Ascending aorta (tissue), 2 donors: Measurements from ENCODE around the gene SLC15A3. TPM values are rescaled to one million over a fixed set of nuclear protein-coding genes. Genes with fewer than 3 reads are reported as not detected.

Experiments used
- DNase-seq, 2 donors: peaks; one replicate each; pipeline ENCODE4 v3.0.0-alpha.2; 2019; ENCODE audit warnings: low spot score in 2 of 2
- H3K27ac ChIP-seq, 2 donors: fragments of 200-600 bp; sonication (generic); one replicate each; pipeline ENCODE4 v1.5.1; 2016 to 2017; ENCODE audit warnings: mild to moderate bottlenecking in 1 of 2
- H3K27me3 ChIP-seq: fragments of 200-600 bp; sonication (generic); one replicate; pipeline ENCODE4 v1.5.1; 2017
- H3K36me3 ChIP-seq, 2 donors: fragments of 200-600 bp; sonication (generic); one replicate each; pipeline ENCODE4 v1.5.1; 2016
- H3K4me1 ChIP-seq, 2 donors: fragments of 200-600 bp; sonication (generic); one replicate each; pipeline ENCODE4 v1.5.1; 2016 to 2017; ENCODE audit warnings: mild to moderate bottlenecking in 1 of 2
- H3K4me3 ChIP-seq, 2 donors: fragments of 200-600 bp; sonication (generic); one replicate each; pipeline ENCODE4 v1.5.1; 2016 to 2017; ENCODE audit warnings: mild to moderate bottlenecking in 1 of 2
- H3K9me3 ChIP-seq, 2 donors: fragments of 200-600 bp; sonication (generic); one replicate each; pipeline ENCODE4 v1.5.1; 2016
- CTCF ChIP-seq, 3 experiments: fragments of 200-600 bp in 2 of 3; fragments of 450-650 bp in 1 of 3; sonication (generic) in 2 of 3; IDR thresholded peaks; one replicate each; pipeline ENCODE4 v1.5.1; 2016 to 2019; ENCODE audit warnings: antibody characterized with exemption in 3 of 3, mild to moderate bottlenecking in 1 of 3, moderate library complexity in 1 of 3
- intact Hi-C: fragments of 100-400 bp; cut with DNase I; formaldehyde crosslinking; loops from one replicate; pipeline ENCODE4 v1.15.1; 2023
- total RNA-seq: library from RNA; depleted of rRNA; stranded (reverse); fragments of >200 nt; gene quantifications from one replicate; pipeline ENCODE4 v1.1.0, GENCODE V29; 2016

Gene SLC15A3
- total RNA-seq, 1 donor from 2014 or later: 27.1 TPM

- Histone ChIP-seq H3K4me1 (peaks cover 8 to 23% of the 10 kb centered on the region in 2 donors), H3K9me3 (no peaks in the 10 kb centered on the region), H3K4me3 (no peak overlapping the region), H3K27me3 (no peaks in the 10 kb centered on the region), H3K36me3 (peaks cover 33 to 40% of the 10 kb centered on the region in 2 donors), H3K27ac (no peak overlapping the region)
- intact Hi-C loops: no loop called here
- TF ChIP-seq CTCF (IDR thresholded peaks at IDR 0.05): no peak
- no peak for DNase-seq
Measured at GRCh38 chr11:60921259-60921658, 30.7 kb downstream of the SLC15A3 start.

- Histone ChIP-seq H3K4me3 (no peak overlapping the region), H3K9me3 (no peaks in the 10 kb centered on the region), H3K4me1 (peaks cover 6 to 30% of the 10 kb centered on the region in 2 donors), H3K36me3 (peaks cover 33 to 40% of the 10 kb centered on the region in 2 donors), H3K27ac (no peak overlapping the region), H3K27me3 (no peaks in the 10 kb centered on the region)
- intact Hi-C loops: loop anchor here (5.0 kb wide), 2 partner anchors 32 to 207 kb away; partner anchors contain the start of gene SLC15A3
- no peak for TF ChIP-seq CTCF (IDR thresholded peaks at IDR 0.05)
- no peak for DNase-seq
Measured at GRCh38 chr11:60919956-60920355, 32.0 kb downstream of the SLC15A3 start.

- Histone ChIP-seq H3K4me3 (no peak overlapping the region), H3K36me3 (peaks cover 33 to 40% of the 10 kb centered on the region in 2 donors), H3K4me1 (peaks cover 0 to 24% of the 10 kb centered on the region in 2 donors), H3K27me3 (no peaks in the 10 kb centered on the region), H3K27ac (no peak overlapping the region), H3K9me3 (no peaks in the 10 kb centered on the region)
- TF ChIP-seq CTCF (IDR thresholded peaks at IDR 0.05): no peak
- intact Hi-C loops: loop anchor here (5.0 kb wide), 2 partner anchors 33 to 208 kb away; partner anchors contain the start of gene SLC15A3
- no peak for DNase-seq
Measured at GRCh38 chr11:60919320-60919719, 32.7 kb downstream of the SLC15A3 start.

- Histone ChIP-seq H3K4me1 (peaks cover 0 to 22% of the 10 kb centered on the region in 2 donors), H3K9me3 (no peaks in the 10 kb centered on the region), H3K27ac (no peak overlapping the region), H3K36me3 (peaks cover 33 to 40% of the 10 kb centered on the region in 2 donors), H3K27me3 (no peaks in the 10 kb centered on the region), H3K4me3 (no peak overlapping the region)
- intact Hi-C loops: loop anchor here (5.0 kb wide), 2 partner anchors 33 to 208 kb away; partner anchors contain the start of gene SLC15A3
- no peak for DNase-seq
- TF ChIP-seq CTCF (IDR thresholded peaks at IDR 0.05): no peak
Measured at GRCh38 chr11:60918939-60919265, 33.1 kb downstream of the SLC15A3 start.

- Histone ChIP-seq H3K27me3 (no peaks in the 10 kb centered on the region), H3K9me3 (no peaks in the 10 kb centered on the region), H3K36me3 (peaks cover 33 to 40% of the 10 kb centered on the region in 2 donors), H3K4me3 (no peak overlapping the region), H3K4me1 (peaks cover 0 to 20% of the 10 kb centered on the region in 2 donors), H3K27ac (no peak overlapping the region)
- intact Hi-C loops: loop anchor here (5.0 kb wide), 2 partner anchors 34 to 209 kb away; partner anchors contain the start of gene SLC15A3
- no peak for TF ChIP-seq CTCF (IDR thresholded peaks at IDR 0.05)
- DNase-seq: no peak
Measured at GRCh38 chr11:60918251-60918938, 33.6 kb downstream of the SLC15A3 start.
